K562 (cell line): ENCODE measurements around the gene LMTK2. TPM values are rescaled to one million over a fixed set of nuclear protein-coding genes. Genes with fewer than 3 reads are reported as not detected.

Experiments used
- ATAC-seq: fragments of 200-7000 bp; cut with Tn5 transposase; 3 replicates; pipeline ENCODE4 v1.9.1; 2020; ENCODE audit warnings: moderate library complexity
- BruUV-seq: library from RNA; stranded (reverse); fragments of 400-500 nt; replicated peaks from 2 replicates; lab custom pipeline; 2021; lab: Mats Ljungman, UMichigan
- CTCF ChIA-PET: fragments of 300-600 bp; formaldehyde crosslinking; extraction: SDS; loops from one replicate; lab custom pipeline; 2021; ENCODE audit warnings: low intra/inter-chr PET ratio; lab: Yijun Ruan, JAX
- POLR2A ChIA-PET: fragments of 300-600, 350-650 bp; sonication (Branson Sonifier 250); formaldehyde crosslinking; extraction: SDS; loops from one replicate; lab custom pipeline; 2021; ENCODE audit warnings: antibody characterized with exemption, inconsistent platforms; lab: Yijun Ruan, JAX
- DNase-seq, 4 experiments: peaks; one replicate each; pipeline versions ENCODE4 v3.0.0 to v3.0.0-alpha.2; 2011 to 2018; ENCODE audit warnings: low spot score in 3 of 4, mixed read lengths in 3 of 4; ENCODE audit errors: extremely low read depth in 1 of 4
- FAIRE-seq: peaks from 2 replicates; lab custom pipeline; 2011; peaks lifted over from hg19 to GRCh38; lab: Jason Lieb, UNC
- H2AFZ ChIP-seq: 2 replicates; pipeline ENCODE4 v1.6.0; 2011; ENCODE audit warnings: low read depth, low read length, control low read depth, inconsistent platforms
- H3K27ac ChIP-seq: fragments of 200-600 bp; 3 replicates; pipeline ENCODE4 v1.8.0; 2011; ENCODE audit warnings: low read depth, mild to moderate bottlenecking, control low read depth, inconsistent platforms, low read length, moderate library complexity, mixed read lengths; ENCODE audit errors: extremely low read depth
- H3K27me3 ChIP-seq, 2 experiments: fragments of 300-600 bp in 1 of 2; 2 replicates in 1 of 2; 3 replicates in 1 of 2; pipeline versions ENCODE4 v1.6.0 to v1.8.0; 2011; ENCODE audit warnings: inconsistent platforms in 2 of 2, low read length in 2 of 2, mild to moderate bottlenecking in 1 of 2, mixed read lengths in 1 of 2, moderate library complexity in 1 of 2; ENCODE audit not compliant: control insufficient read depth in 2 of 2, insufficient read depth in 2 of 2
- H3K36me3 ChIP-seq: fragments of 300-600 bp; 3 replicates; pipeline ENCODE4 v1.8.0; 2011; ENCODE audit warnings: mild to moderate bottlenecking, low read length, inconsistent platforms; ENCODE audit not compliant: control insufficient read depth, insufficient read depth
- H3K4me1 ChIP-seq, 2 experiments: fragments of 200-600 bp in 1 of 2; replicated peaks in 1 of 2; 2 replicates in 1 of 2; 3 replicates in 1 of 2; pipeline versions ENCODE4 v1.5.1 to v1.8.0; 2011; ENCODE audit warnings: inconsistent platforms in 2 of 2, low read length in 2 of 2, mild to moderate bottlenecking in 1 of 2, mixed read lengths in 1 of 2, moderate library complexity in 1 of 2; ENCODE audit not compliant: control insufficient read depth in 2 of 2, insufficient read depth in 2 of 2
- H3K4me2 ChIP-seq: 2 replicates; pipeline ENCODE4 v1.6.1; 2011; ENCODE audit warnings: low read length, control low read depth, inconsistent platforms, mixed read lengths; ENCODE audit not compliant: insufficient read depth
- H3K4me3 ChIP-seq: fragments of 200-600 bp; sonication (generic), shearing (Covaris generic); 2 replicates; pipeline ENCODE4 v1.5.1; 2016; ENCODE audit warnings: control low read depth, inconsistent platforms
- H3K79me2 ChIP-seq: fragments of 200-600 bp; 3 replicates; pipeline ENCODE4 v1.8.0; 2011; ENCODE audit warnings: low read length, inconsistent platforms; ENCODE audit not compliant: control insufficient read depth, insufficient read depth
- H3K9ac ChIP-seq, 2 experiments: 2 replicates each; pipeline versions ENCODE4 v1.6.0 to v1.6.1; 2011; ENCODE audit warnings: low read depth in 2 of 2, low read length in 2 of 2, control low read depth in 1 of 2, inconsistent platforms in 1 of 2, mild to moderate bottlenecking in 1 of 2, mixed read lengths in 1 of 2; ENCODE audit not compliant: insufficient read depth in 1 of 2
- H3K9me1 ChIP-seq: one replicate; pipeline ENCODE4 v1.6.0; 2011; ENCODE audit warnings: inconsistent platforms, mild to moderate bottlenecking, low read length, moderate library complexity; ENCODE audit not compliant: control insufficient read depth, insufficient read depth
- H3K9me3 ChIP-seq: replicated peaks from 2 replicates; pipeline ENCODE4 v1.5.1; 2011; ENCODE audit warnings: low read depth, low read length, inconsistent platforms; ENCODE audit not compliant: control insufficient read depth, insufficient read depth
- H4K20me1 ChIP-seq: replicated peaks from 2 replicates; pipeline ENCODE4 v1.6.1; 2011; ENCODE audit warnings: low read length, inconsistent platforms, mixed read lengths; ENCODE audit not compliant: control insufficient read depth, insufficient read depth
- BCOR ChIP-seq: fragments of 450-650 bp; IDR thresholded peaks from 2 replicates; pipeline ENCODE4 v1.6.1; 2016
- CBX2 ChIP-seq: fragments of 200-600 bp; sonication (generic); IDR thresholded peaks from one replicate; pipeline ENCODE4 v1.6.1; 2012; ENCODE audit warnings: mild to moderate bottlenecking, low read length, inconsistent platforms; ENCODE audit not compliant: insufficient read depth, poor library complexity, severe bottlenecking
- MCM7 ChIP-seq, 2 experiments: fragments of 450-650 bp; IDR thresholded peaks; 2 replicates each; pipeline ENCODE4 v1.6.1; 2016 to 2018
- NR3C1 ChIP-seq: sonication (generic); formaldehyde crosslinking; IDR thresholded peaks from 2 replicates; pipeline ENCODE4 v1.8.1; 2022; ENCODE audit warnings: missing genetic modification reagents
- RBBP5 ChIP-seq: fragments of 200-600 bp; sonication (generic); IDR thresholded peaks from 2 replicates; pipeline ENCODE4 v1.6.1; 2012; ENCODE audit warnings: borderline replicate concordance, mild to moderate bottlenecking, low read length, control low read depth, inconsistent platforms; ENCODE audit not compliant: insufficient read depth, poor library complexity, severe bottlenecking
- RBFOX2 ChIP-seq: fragments of 200-400 bp; formaldehyde crosslinking; IDR thresholded peaks from 2 replicates; pipeline ENCODE4 v1.6.1; 2017; ENCODE audit warnings: low read depth, mild to moderate bottlenecking, low read length, moderate library complexity
- YY1 ChIP-seq, 3 experiments: IDR thresholded peaks; 2 replicates each; pipeline ENCODE4 v1.6.1; 2011; ENCODE audit warnings: low read length in 2 of 3, mild to moderate bottlenecking in 2 of 3, moderate library complexity in 2 of 3, borderline replicate concordance in 1 of 3, control low read depth in 1 of 3, low read depth in 1 of 3; ENCODE audit not compliant: insufficient read depth in 3 of 3, insufficient replicate concordance in 2 of 3, control insufficient read depth in 1 of 3, insufficient read length in 1 of 3; ENCODE audit errors: extremely low read depth in 1 of 3
- ZEB2 ChIP-seq: fragments of 450-650 bp; IDR thresholded peaks from 2 replicates; pipeline ENCODE4 v1.6.1; 2016
- ZFP30 ChIP-seq: fragments of 250-450 bp; sonication (Bioruptor Pico); IDR thresholded peaks from 2 replicates; pipeline ENCODE4 v1.8.0; 2022; ENCODE audit warnings: moderate library complexity, mild to moderate bottlenecking, inconsistent platforms, borderline replicate concordance
- ZNF551 ChIP-seq: fragments of 250-450 bp; sonication (Bioruptor Pico); IDR thresholded peaks from 2 replicates; pipeline ENCODE4 v1.5.0; 2021; ENCODE audit warnings: mild to moderate bottlenecking, moderate library complexity
- ZNF785 ChIP-seq: fragments of 250-450 bp; sonication (Bioruptor Pico); IDR thresholded peaks from 2 replicates; pipeline ENCODE4 v1.4.0; 2020; ENCODE audit warnings: mild to moderate bottlenecking
- WGBS: fragments of 100-300 bp; shearing (Covaris generic); methylation state at CpG from one replicate; pipeline ENCODE4 v1.1.6; 2016; ENCODE audit warnings: low coverage, mixed read lengths; ENCODE audit not compliant: insufficient coverage; ENCODE audit errors: missing lambda C conversion rate; 5-methylcytosine and 5-hydroxymethylcytosine counted together
- in situ Hi-C: fragments of 300-500 bp; cut with MboI; formaldehyde crosslinking; loops from 4 replicates; pipeline ENCODE4 v1.15.0; 2018; ENCODE audit warnings: inconsistent platforms, mixed read lengths
- intact Hi-C: fragments of 100-400 bp; cut with micrococcal nuclease; formaldehyde crosslinking; loops from 2 replicates; pipeline ENCODE4 v1.14.2; 2022
- polyA plus RNA-seq, 8 experiments: library from polyadenylated mRNA; depleted of rRNA in 4 of 8; stranded (reverse) in 5 of 8; unstranded in 3 of 8; fragments of >200 nt; fragmentation: Nextera tagmentation in 2 of 8; fragmentation: Illumina TruSeq in 1 of 8; extraction: Ambion mirVana in 2 of 8; extraction: Trizol in 1 of 8; gene quantifications; 2 replicates each; pipeline versions ENCODE4 v1.2.1 to v1.2.3, GENCODE V29; 2011 to 2014; ENCODE audit warnings: inconsistent platforms in 1 of 8, missing spikeins in 1 of 8
- total RNA-seq, 7 experiments: library from RNA; depleted of rRNA in 6 of 7; stranded (reverse); fragments of >200 nt in 6 of 7; fragmentation: Illumina TruSeq in 2 of 7; extraction: Trizol in 2 of 7; gene quantifications; 2 replicates each; pipeline versions ENCODE4 v1.2.1 to v1.2.3, GENCODE V29; 2011 to 2021; ENCODE audit warnings: low replicate concordance in 1 of 7
- TF ChIP-seq, protein P1 (sequence below): fragments of 250-450 bp; sonication (Bioruptor Pico); IDR thresholded peaks from 2 replicates; pipeline ENCODE4 v1.5.1; 2021; ENCODE audit warnings: mild to moderate bottlenecking
- TF ChIP-seq, protein P2 (sequence below): fragments of 450-650 bp; conservative IDR thresholded peaks from 2 replicates; pipeline ENCODE4 v1.6.1; 2016; ENCODE audit warnings: missing genetic modification characterization, low read depth, mild to moderate bottlenecking, control low read depth, missing compliant biosample characterization
- TF ChIP-seq, protein P3 (sequence below): fragments of 250-450 bp; sonication (Bioruptor Pico); IDR thresholded peaks from 2 replicates; pipeline ENCODE4 v1.4.0; 2020; ENCODE audit warnings: mild to moderate bottlenecking

Gene LMTK2
- total and polyA plus RNA-seq, 9 of the 15 experiments (the other 6 are each of a cell fraction or from before 2014, with no cell fraction given): 0.78 to 16.4 (median 6.3) TPM

DNA sequence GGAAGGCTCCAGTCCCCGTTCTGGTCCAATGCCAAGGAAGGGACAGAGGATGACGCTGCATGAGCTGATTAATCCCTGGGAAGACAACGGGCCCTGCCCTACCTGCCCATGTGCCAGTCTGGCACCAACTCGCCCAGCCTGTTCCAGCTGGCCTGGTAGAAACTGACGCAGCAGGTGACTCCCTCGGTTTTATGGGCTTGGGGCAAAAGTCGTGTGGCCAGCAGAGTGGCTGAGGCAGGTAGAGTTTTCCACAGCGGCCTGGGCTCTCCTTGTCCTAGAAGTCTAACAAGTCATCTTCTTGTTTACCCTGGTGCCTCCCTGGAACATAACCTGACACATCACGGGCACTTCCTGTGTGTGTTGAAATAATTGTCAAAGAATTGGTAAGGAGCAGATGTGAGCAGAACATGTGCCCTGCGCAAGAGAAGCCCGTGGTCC lies 20.4 kb upstream of the LMTK2 start (continued):
- TF ChIP-seq RBBP5: no peak
- TF ChIP-seq, all 486 proteins: peak for 0

DNA sequence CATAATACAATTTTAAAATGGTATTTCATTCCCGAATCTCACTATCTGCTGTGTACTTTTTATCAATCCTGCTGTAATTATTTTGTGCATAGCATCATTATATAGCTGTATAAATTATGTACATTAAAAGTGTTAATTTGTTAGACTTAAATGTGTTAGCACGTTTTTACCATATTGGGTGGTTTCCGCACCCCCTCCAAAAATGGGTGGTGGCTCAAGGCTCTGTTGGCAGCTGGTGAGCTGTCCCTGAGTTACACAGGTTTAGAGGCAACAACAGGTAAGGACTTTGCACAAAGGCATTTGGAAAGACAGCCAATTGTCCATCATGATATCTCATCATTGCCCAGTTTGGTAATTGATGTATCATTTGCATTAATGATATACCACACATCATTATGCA lies 18.6 kb upstream of the LMTK2 start:
- Histone ChIP-seq H3K27me3 (peaks cover 25 to 40% of the 10 kb centered on the region in 2 experiments), H3K4me2 (no peak overlapping the region), H3K9me1 (no peaks in the 10 kb centered on the region)
- ATAC-seq: no peak
- CTCF ChIA-PET: no interaction called here
- no TSS peak for BruUV-seq
- TF ChIP-seq MCM7 (IDR thresholded peaks at IDR 0.05) (no peak), RBFOX2 (no peak), ZEB2 (no peak), YY1 (IDR thresholded peaks at IDR 0.05; ENCODE audit: borderline replicate concordance in 1 of 3, control insufficient read depth in 1 of 3, extremely low read depth in 1 of 3, insufficient read depth in 3 of 3, insufficient read length in 1 of 3, insufficient replicate concordance in 2 of 3, low read depth in 1 of 3, low read length in 2 of 3) (no peak), BCOR (no peak), ZFP30 (CRISPR knock-in tag) (no peak), CBX2 (no peak), ZNF785 (CRISPR knock-in tag) (no peak), ZNF551 (no peak), NR3C1 (CRISPR knock-in tag) (no peak)
- TF ChIP-seq, protein P1, sequence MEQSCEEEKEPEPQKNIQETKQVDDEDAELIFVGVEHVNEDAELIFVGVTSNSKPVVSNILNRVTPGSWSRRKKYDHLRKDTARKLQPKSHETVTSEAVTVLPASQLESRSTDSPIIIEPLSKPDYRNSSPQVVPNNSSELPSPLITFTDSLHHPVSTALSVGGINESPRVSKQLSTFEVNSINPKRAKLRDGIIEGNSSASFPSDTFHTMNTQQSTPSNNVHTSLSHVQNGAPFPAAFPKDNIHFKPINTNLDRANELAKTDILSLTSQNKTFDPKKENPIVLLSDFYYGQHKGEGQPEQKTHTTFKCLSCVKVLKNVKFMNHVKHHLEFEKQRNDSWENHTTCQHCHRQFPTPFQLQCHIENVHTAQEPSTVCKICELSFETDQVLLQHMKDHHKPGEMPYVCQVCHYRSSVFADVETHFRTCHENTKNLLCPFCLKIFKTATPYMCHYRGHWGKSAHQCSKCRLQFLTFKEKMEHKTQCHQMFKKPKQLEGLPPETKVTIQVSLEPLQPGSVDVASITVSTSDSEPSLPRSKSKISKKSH (CRISPR knock-in tag): no peak
- TF ChIP-seq, protein P2, sequence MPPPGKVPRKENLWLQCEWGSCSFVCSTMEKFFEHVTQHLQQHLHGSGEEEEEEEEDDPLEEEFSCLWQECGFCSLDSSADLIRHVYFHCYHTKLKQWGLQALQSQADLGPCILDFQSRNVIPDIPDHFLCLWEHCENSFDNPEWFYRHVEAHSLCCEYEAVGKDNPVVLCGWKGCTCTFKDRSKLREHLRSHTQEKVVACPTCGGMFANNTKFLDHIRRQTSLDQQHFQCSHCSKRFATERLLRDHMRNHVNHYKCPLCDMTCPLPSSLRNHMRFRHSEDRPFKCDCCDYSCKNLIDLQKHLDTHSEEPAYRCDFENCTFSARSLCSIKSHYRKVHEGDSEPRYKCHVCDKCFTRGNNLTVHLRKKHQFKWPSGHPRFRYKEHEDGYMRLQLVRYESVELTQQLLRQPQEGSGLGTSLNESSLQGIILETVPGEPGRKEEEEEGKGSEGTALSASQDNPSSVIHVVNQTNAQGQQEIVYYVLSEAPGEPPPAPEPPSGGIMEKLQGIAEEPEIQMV: no peak
- TF ChIP-seq, protein P3, sequence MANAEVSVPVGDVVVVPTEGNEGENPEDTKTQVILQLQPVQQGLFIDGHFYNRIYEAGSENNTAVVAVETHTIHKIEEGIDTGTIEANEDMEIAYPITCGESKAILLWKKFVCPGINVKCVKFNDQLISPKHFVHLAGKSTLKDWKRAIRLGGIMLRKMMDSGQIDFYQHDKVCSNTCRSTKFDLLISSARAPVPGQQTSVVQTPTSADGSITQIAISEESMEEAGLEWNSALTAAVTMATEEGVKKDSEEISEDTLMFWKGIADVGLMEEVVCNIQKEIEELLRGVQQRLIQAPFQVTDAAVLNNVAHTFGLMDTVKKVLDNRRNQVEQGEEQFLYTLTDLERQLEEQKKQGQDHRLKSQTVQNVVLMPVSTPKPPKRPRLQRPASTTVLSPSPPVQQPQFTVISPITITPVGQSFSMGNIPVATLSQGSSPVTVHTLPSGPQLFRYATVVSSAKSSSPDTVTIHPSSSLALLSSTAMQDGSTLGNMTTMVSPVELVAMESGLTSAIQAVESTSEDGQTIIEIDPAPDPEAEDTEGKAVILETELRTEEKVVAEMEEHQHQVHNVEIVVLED (CRISPR knock-in tag): no peak
- TF ChIP-seq, all 486 proteins: peak for 0
- Histone ChIP-seq H3K27ac (no peak overlapping the region), H3K4me3 (no peak overlapping the region), H2AFZ (no peak overlapping the region), H3K9ac (no peak overlapping the region), H3K79me2 (no peaks in the 10 kb centered on the region), H3K9me3 (no peaks in the 10 kb centered on the region; the same call in 1 of the 2 replicates), H3K36me3 (no peaks in the 10 kb centered on the region), H3K4me1 (no peaks in the 10 kb centered on the region), H4K20me1 (0 out of 2 replicates have a peak, but pooled peaks cover 4% of the 10 kb centered on the region)
- in situ Hi-C loops: no loop called here
- POLR2A ChIA-PET: interaction anchor here (0.6 kb wide), 1 partner anchor 1305 kb away, joined by 3 read pairs; no protein-coding TSS in a partner anchor
- intact Hi-C loops: no loop called here
- DNase-seq (no peak), FAIRE-seq (no peak)
- 23% methylated on average over 3 of the region's 3 CpGs for WGBS
